Nephron (organoid): ENCODE data around the gene NHERF1.

ENCODE experiments used
- H3K27ac Mint-ChIP-seq, 3 experiments: 2 replicates each; pipeline ENCODE4 v1.8.0; 2020; ENCODE audit warnings: mixed read lengths in 3 of 3, mild to moderate bottlenecking in 2 of 3, moderate library complexity in 1 of 3
- H3K27me3 Mint-ChIP-seq: 2 replicates; pipeline ENCODE4 v1.8.0; 2021; ENCODE audit warnings: low read depth, mild to moderate bottlenecking, moderate library complexity, mixed read lengths
- H3K36me3 Mint-ChIP-seq: 2 replicates; pipeline ENCODE4 v1.8.0; 2020; ENCODE audit warnings: low read depth, mixed read lengths
- H3K4me1 Mint-ChIP-seq: 2 replicates; pipeline ENCODE4 v1.8.0; 2020; ENCODE audit warnings: mixed read lengths
- H3K4me3 Mint-ChIP-seq, 3 experiments: 2 replicates each; pipeline ENCODE4 v1.8.0; 2020; ENCODE audit warnings: mild to moderate bottlenecking in 3 of 3, mixed read lengths in 3 of 3, moderate library complexity in 2 of 3
- H3K9me3 Mint-ChIP-seq: 2 replicates; pipeline ENCODE4 v1.8.0; 2020; ENCODE audit warnings: mixed read lengths
- CTCF ChIP-seq, 3 experiments: fragments of 200-600 bp; sonication (generic); IDR thresholded peaks; one replicate each; pipeline ENCODE4 v1.5.0; 2021; ENCODE audit warnings: antibody characterized with exemption in 3 of 3; ENCODE audit not compliant: unreplicated experiment in 3 of 3

The NHERF1 gene

GRCh38 chr17:74796211-74796610, 47.8 kb downstream of the NHERF1 start:
- Mint-ChIP-seq H3K4me1 (no peaks in the 10 kb centered on the region), H3K36me3 (peaks cover 51% of the 10 kb centered on the region), H3K9me3 (no peaks in the 10 kb centered on the region), H3K4me3 (no peak overlapping the region), H3K27ac (no peak overlapping the region), H3K27me3 (peaks cover 6% of the 10 kb centered on the region)
- TF ChIP-seq CTCF (IDR thresholded peaks at IDR 0.05; ENCODE audit: unreplicated experiment in 3 of 3) = no peak

- Mint-ChIP-seq H3K4me3 (no peak overlapping the region), H3K4me1 (no peaks in the 10 kb centered on the region), H3K27me3 (peaks cover 10% of the 10 kb centered on the region), H3K27ac (no peak overlapping the region), H3K9me3 (no peaks in the 10 kb centered on the region), H3K36me3 (peaks cover 51% of the 10 kb centered on the region)
- no peak for TF ChIP-seq CTCF (IDR thresholded peaks at IDR 0.05; ENCODE audit: unreplicated experiment in 3 of 3)
These were observed 48.4 kb downstream of the NHERF1 start for GRCh38 chr17:74796866-74797265.

GRCh38 chr17:74797824-74798223, 49.4 kb downstream of the NHERF1 start:
- Mint-ChIP-seq H3K27ac (no peak overlapping the region), H3K4me1 (no peaks in the 10 kb centered on the region), H3K36me3 (peaks cover 51% of the 10 kb centered on the region), H3K9me3 (no peaks in the 10 kb centered on the region), H3K4me3 (no peak overlapping the region), H3K27me3 (peaks cover 10% of the 10 kb centered on the region)
- TF ChIP-seq CTCF (IDR thresholded peaks at IDR 0.05; ENCODE audit: unreplicated experiment in 3 of 3) = no peak

GRCh38 chr17:74798239-74798707, 49.8 kb downstream of the NHERF1 start:
- no peak for TF ChIP-seq CTCF (IDR thresholded peaks at IDR 0.05; ENCODE audit: unreplicated experiment in 3 of 3)
- no peaks in the 10 kb centered on the region for H3K9me3 Mint-ChIP-seq
- H3K27ac Mint-ChIP-seq = no peak overlapping the region
- H3K4me1 Mint-ChIP-seq = no peaks in the 10 kb centered on the region
- peaks cover 47% of the 10 kb centered on the region for H3K36me3 Mint-ChIP-seq
- H3K27me3 Mint-ChIP-seq = peaks cover 10% of the 10 kb centered on the region
- H3K4me3 Mint-ChIP-seq = no peak overlapping the region

- TF ChIP-seq CTCF (IDR thresholded peaks at IDR 0.05; ENCODE audit: unreplicated experiment in 3 of 3) = no peak
- Mint-ChIP-seq H3K9me3 (no peaks in the 10 kb centered on the region), H3K4me1 (peaks cover 4% of the 10 kb centered on the region), H3K27me3 (peaks cover 11% of the 10 kb centered on the region), H3K27ac (no peak overlapping the region), H3K36me3 (peaks cover 51% of the 10 kb centered on the region), H3K4me3 (no peak overlapping the region)
These were observed 50.7 kb downstream of the NHERF1 start for GRCh38 chr17:74799097-74799496.

- Mint-ChIP-seq H3K27ac (no peak overlapping the region), H3K4me3 (no peak overlapping the region), H3K9me3 (no peaks in the 10 kb centered on the region), H3K4me1 (peaks cover 5% of the 10 kb centered on the region), H3K27me3 (peaks cover 13% of the 10 kb centered on the region), H3K36me3 (peaks cover 42% of the 10 kb centered on the region)
- no peak for TF ChIP-seq CTCF (IDR thresholded peaks at IDR 0.05; ENCODE audit: unreplicated experiment in 3 of 3)
These were observed 52.1 kb downstream of the NHERF1 start for GRCh38 chr17:74800531-74800930.
